ENCODE results near the gene NNAT.
"Not testable (repeated sequence)": the region's sequence is repeated elsewhere in the genome, so short reads cannot be mapped to it uniquely, and the experiment has no call there.

NNAT gene, protein sequence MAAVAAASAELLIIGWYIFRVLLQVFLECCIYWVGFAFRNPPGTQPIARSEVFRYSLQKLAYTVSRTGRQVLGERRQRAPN

GRCh38 chr20:37521061-37521771 is at the start of gene NNAT:
Gene NNAT, plus strand, starts transcription at chr20:37521250. Its CDS starts 82 bp downstream, at chr20:37521332.
- no peak for TF ChIP-seq CTCF (IDR thresholded peaks at IDR 0.05; ENCODE audit: low read length, missing control alignments)
- H3K4me3 ChIP-seq (replicated peaks; ENCODE audit: low read depth, low read length) = peak within 1 kb of the TSS; percentile 48
- no peak for DNase-seq (ENCODE audit: low read depth)

- no peak for DNase-seq (ENCODE audit: low read depth)
- no peak for TF ChIP-seq CTCF (IDR thresholded peaks at IDR 0.05; ENCODE audit: low read length, missing control alignments)
- H3K4me3 ChIP-seq (replicated peaks; ENCODE audit: low read depth, low read length) = no peak overlapping the region
Measured at GRCh38 chr20:37471741-37472235, 49.3 kb upstream of the NNAT start.

DNA sequence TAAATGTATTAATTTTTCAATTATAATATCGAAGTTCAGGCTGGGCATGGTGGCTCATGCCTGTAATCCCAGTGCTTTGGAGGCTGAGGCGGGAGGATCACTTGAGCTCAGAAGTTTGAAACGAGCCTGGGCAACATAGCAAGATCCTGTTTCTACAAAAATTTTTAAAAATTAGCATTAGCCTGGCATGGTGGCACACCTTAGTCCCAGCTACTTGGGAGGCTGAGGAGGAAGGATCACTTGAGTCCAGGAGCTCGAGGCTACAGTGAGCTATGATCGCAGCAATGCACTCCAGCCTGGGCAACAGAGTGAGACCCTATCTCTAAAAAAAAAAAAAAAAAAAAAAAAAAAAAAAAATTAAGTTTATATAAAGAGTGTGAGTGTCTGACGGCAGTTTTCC is 48.6 kb upstream of the NNAT start:
- not testable (repeated sequence) for H3K4me3 ChIP-seq (replicated peaks; ENCODE audit: low read depth, low read length); DNase-seq (ENCODE audit: low read depth)

DNA sequence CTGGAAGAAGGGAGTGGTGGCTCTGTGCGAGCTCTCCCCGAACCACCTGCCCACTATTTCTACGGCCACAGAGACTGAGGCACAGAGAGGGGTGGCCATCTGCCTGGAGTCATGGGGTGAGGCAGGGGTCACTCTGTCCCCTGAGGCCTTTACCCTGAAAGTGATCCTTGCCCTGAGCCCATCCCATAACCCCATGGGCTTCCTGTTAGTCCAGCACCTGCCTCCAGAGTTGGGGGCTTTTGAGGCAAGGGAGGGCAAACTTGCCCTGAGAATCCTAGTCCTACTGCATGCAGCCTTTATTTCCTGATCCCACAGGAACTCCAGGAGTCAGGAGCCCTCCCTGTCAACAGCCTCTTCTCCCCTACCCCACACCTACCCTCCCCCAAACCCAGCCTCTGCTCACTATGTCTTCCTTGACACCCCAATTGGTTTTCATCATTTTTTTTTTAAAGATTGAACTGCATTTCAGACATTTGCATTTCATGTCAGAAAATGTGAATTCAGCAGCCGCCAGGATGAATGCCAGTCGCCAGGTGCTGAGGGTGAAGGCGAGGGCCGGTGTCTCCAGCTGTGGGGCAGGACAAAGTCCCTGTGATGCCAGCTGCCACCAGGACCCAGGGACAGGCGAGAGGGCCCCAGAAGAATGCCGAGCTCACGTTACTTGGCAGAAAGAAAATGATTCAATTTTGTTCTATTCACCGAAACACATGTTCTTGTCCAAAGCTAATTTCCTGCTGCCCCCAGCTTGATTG is 47.6 kb upstream of the NNAT start:
- H3K4me3 ChIP-seq (replicated peaks; ENCODE audit: low read depth, low read length) = no peak overlapping the region
- DNase-seq (ENCODE audit: low read depth) = no peak
- TF ChIP-seq CTCF (IDR thresholded peaks at IDR 0.05; ENCODE audit: low read length, missing control alignments) = no peak

DNA sequence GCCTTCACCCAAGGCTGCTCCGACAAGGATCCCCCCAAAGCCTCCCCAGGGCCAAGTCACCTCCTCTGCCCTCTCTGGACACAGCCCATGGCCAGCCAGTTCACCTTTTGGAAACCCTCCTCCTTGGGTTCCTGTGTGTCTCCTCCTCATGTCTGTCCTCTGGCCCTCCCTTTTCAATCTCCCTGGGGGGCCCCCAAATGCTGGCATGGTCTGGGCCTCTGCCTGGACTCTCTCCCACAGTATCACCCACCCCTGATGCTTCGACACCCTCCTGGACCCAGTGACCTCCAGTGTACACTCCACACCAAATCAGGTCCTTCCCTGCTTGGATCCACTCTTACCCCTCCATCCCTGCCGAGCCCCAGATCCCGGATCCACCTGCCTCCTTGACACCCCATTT is 46.7 kb upstream of the NNAT start:
- no peak for DNase-seq (ENCODE audit: low read depth)
- TF ChIP-seq CTCF (IDR thresholded peaks at IDR 0.05; ENCODE audit: low read length, missing control alignments) = no peak
- no peak overlapping the region for H3K4me3 ChIP-seq (replicated peaks; ENCODE audit: low read depth, low read length)

- TF ChIP-seq CTCF (IDR thresholded peaks at IDR 0.05; ENCODE audit: low read length, missing control alignments) = no peak
- H3K4me3 ChIP-seq (replicated peaks; ENCODE audit: low read depth, low read length) = no peak overlapping the region
- DNase-seq (ENCODE audit: low read depth) = no peak
Measured at GRCh38 chr20:37475252-37475651, 45.8 kb upstream of the NNAT start.

DNA sequence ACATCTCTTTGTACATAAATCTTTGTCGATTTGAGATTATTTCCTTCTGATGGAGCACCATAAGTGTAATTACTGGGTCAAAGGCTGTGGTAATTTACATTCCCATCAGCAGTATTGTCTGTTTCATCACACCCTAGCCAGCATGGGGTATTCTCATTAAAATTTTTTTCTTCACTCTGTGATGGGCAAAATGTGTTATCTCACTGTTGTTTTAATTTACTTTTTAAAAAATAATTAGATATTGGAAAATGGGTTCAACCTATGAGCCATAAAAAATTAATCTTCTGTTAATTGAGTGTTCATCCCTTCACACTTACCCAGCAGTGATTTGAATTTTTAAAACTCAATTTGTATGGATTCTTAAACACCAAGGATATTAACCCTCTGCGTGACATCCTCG is 44.0 kb upstream of the NNAT start:
- no peak overlapping the region for H3K4me3 ChIP-seq (replicated peaks; ENCODE audit: low read depth, low read length)
- no peak for TF ChIP-seq CTCF (IDR thresholded peaks at IDR 0.05; ENCODE audit: low read length, missing control alignments)
- no peak for DNase-seq (ENCODE audit: low read depth)
